Measurements from ENCODE around the gene CCNI2.

Gene CCNI2

DNA sequence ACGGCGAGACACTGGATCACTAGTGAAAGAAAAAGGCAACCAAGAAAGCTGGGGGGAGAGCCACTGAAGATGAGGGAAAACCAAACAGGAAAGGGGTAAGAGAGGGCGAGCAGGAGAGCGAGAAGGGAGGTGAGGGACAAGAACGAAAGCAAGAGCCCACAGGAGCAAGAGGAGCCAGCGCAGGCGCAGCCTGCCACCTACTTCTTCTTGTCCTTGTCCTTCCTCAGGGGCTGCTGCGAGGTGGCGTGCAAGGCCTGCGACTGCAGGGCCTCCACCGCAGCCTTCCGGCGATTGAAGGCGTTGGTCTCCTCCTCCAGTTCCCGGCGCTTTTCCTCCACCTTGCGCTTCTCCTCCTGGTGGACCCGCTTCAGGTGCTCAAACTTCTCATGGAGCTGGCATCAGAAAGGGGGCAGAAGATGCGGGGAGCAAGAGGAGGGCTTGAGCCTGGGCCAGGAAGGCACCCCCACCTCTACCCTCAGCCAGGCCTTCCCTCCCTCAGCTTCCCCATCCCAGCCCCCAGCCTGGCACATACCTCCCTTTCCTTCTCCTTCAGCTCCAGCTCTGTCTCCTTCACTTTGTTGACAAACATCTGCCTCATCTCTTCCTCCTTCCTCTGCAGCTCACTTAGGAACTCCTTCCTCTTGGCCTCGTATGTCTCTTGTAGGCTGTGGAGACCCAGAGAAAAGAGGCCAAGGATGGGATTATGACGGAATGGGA lies 13.5 kb downstream of the CCNI2 start:
- H3K4ac ChIP-seq (ENCODE audit: low read length), result no peak overlapping the region
- no peaks in the 10 kb centered on the region for H3K4me1 ChIP-seq (ENCODE audit: control insufficient read depth in 2 of 2, insufficient read depth in 1 of 2, low read depth in 1 of 2, low read length in 2 of 2)
- H2BK5ac ChIP-seq (ENCODE audit: low read length), result no peak overlapping the region
- no peak overlapping the region for H3K14ac ChIP-seq (ENCODE audit: low read length)
- H3K36me3 ChIP-seq (replicated peaks in 1 of 2; ENCODE audit: control insufficient read depth in 2 of 2, insufficient read depth in 2 of 2, low read length in 2 of 2), result peaks cover 44 to 80% of the 10 kb centered on the region in 2 donors
- H3K27ac ChIP-seq (replicated peaks; ENCODE audit: low read length), result no peak overlapping the region
- WGBS, 2 donors (ENCODE audit: extremely low coverage in 2 of 2, insufficient read length in 2 of 2, insufficient replicate concordance in 1 of 2), result no CpG with 5 or more reads among the region's 21 CpGs
- no peak for DNase-seq (ENCODE audit: low spot score)
- no peak overlapping the region for H4K91ac ChIP-seq (ENCODE audit: low read depth, low read length, poor library complexity)
- no peak overlapping the region for H3K4me3 ChIP-seq (ENCODE audit: low read length in 2 of 2)
- H3K4me2 ChIP-seq (ENCODE audit: insufficient read depth, low read length, poor library complexity, severe bottlenecking), result no peak overlapping the region
- H3K79me1 ChIP-seq (ENCODE audit: low read depth, low read length), result peaks cover 2% of the 10 kb centered on the region
- H2BK12ac ChIP-seq (ENCODE audit: low read length), result no peak overlapping the region
- H3K9ac ChIP-seq (ENCODE audit: low read depth, low read length, poor library complexity), result no peak overlapping the region
- H2BK120ac ChIP-seq (ENCODE audit: low read depth, low read length), result no peak overlapping the region
- H3K9me3 ChIP-seq (replicated peaks in 1 of 2; ENCODE audit: control insufficient read depth in 2 of 2, insufficient read depth in 1 of 2, low read depth in 1 of 2, low read length in 2 of 2), result no peaks in the 10 kb centered on the region
- H3K27me3 ChIP-seq (ENCODE audit: control insufficient read depth in 3 of 3, insufficient read depth in 3 of 3, low read depth in 1 of 3, low read length in 3 of 3), result no peaks in the 10 kb centered on the region
- no peak overlapping the region for H2AK5ac ChIP-seq (ENCODE audit: low read depth, low read length)
- peak overlapping the region; percentile 62 for H3K23ac ChIP-seq (ENCODE audit: low read depth, low read length, poor library complexity)
- no peak overlapping the region for H3K18ac ChIP-seq (ENCODE audit: low read length)
- H4K8ac ChIP-seq (ENCODE audit: low read depth, low read length), result no peak overlapping the region
- no peak overlapping the region for H2BK15ac ChIP-seq (ENCODE audit: low read length)
- no peak overlapping the region for H2AFZ ChIP-seq (ENCODE audit: low read length)

DNA sequence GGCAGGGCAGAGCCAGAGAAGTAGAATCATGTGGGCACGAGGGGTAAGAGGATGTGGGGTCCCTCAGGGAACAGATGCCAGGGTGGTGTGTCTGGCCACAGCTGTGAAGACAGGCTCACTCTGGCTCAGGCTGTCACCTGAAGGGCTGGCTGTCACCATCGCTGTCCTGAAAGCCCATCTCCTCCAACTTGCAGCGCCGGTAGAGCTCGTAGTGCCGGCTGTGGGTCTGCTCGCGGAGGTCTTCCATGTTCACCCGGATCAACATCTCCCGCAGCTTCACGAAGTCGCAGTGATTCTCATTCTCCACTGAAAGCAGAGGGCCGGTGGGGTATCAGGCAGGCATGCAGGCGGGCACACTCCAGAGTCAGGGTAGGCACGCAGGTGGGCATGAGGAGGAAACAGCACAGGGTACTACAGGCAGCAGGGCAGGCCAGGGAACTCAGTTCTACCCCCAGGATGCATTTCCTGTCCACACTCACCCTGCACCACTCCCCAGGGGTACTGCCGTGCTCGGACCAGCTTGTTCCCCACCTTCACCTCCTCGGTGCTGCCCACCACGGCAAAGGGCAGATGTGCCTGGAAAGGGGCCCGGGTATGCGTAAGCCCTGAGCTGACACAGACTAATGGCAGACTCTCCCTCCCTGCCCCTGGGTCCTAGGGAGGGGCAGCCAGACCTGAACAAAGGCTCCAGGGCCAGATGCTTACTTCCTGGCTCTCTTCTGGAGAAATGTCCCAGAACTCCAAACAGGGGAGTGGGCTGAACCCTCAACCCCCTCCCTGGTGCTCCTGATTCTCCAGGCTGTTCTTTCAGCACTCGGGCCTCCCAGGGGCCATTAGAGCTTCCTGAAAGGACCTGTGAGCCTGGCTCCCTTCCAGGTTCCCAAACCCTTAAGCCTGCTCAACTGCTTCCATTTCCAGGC lies 14.4 kb downstream of the CCNI2 start:
- no peak overlapping the region for H2BK5ac ChIP-seq (ENCODE audit: low read length)
- no peak overlapping the region for H3K27ac ChIP-seq (replicated peaks; ENCODE audit: low read length)
- no peak overlapping the region for H4K8ac ChIP-seq (ENCODE audit: low read depth, low read length)
- no peak overlapping the region for H4K91ac ChIP-seq (ENCODE audit: low read depth, low read length, poor library complexity)
- no peak overlapping the region for H2BK120ac ChIP-seq (ENCODE audit: low read depth, low read length)
- H2BK15ac ChIP-seq (ENCODE audit: low read length), result no peak overlapping the region
- no peak overlapping the region for H3K18ac ChIP-seq (ENCODE audit: low read length)
- no peak overlapping the region for H2BK12ac ChIP-seq (ENCODE audit: low read length)
- no peaks in the 10 kb centered on the region for H3K27me3 ChIP-seq (ENCODE audit: control insufficient read depth in 3 of 3, insufficient read depth in 3 of 3, low read depth in 1 of 3, low read length in 3 of 3)
- H3K79me1 ChIP-seq (ENCODE audit: low read depth, low read length), result peaks cover 4% of the 10 kb centered on the region
- no peaks in the 10 kb centered on the region for H3K4me1 ChIP-seq (ENCODE audit: control insufficient read depth in 2 of 2, insufficient read depth in 1 of 2, low read depth in 1 of 2, low read length in 2 of 2)
- H3K36me3 ChIP-seq (replicated peaks in 1 of 2; ENCODE audit: control insufficient read depth in 2 of 2, insufficient read depth in 2 of 2, low read length in 2 of 2), result peaks cover 44 to 80% of the 10 kb centered on the region in 2 donors
- peak overlapping the region; percentile 62 for H3K23ac ChIP-seq (ENCODE audit: low read depth, low read length, poor library complexity)
- H3K4me2 ChIP-seq (ENCODE audit: insufficient read depth, low read length, poor library complexity, severe bottlenecking), result no peak overlapping the region
- no peak overlapping the region for H3K14ac ChIP-seq (ENCODE audit: low read length)
- DNase-seq (ENCODE audit: low spot score), result no peak
- no CpG with 5 or more reads among the region's 22 CpGs for WGBS, 2 donors (ENCODE audit: extremely low coverage in 2 of 2, insufficient read length in 2 of 2, insufficient replicate concordance in 1 of 2)
- no peak overlapping the region for H2AK5ac ChIP-seq (ENCODE audit: low read depth, low read length)
- no peaks in the 10 kb centered on the region for H3K9me3 ChIP-seq (replicated peaks in 1 of 2; ENCODE audit: control insufficient read depth in 2 of 2, insufficient read depth in 1 of 2, low read depth in 1 of 2, low read length in 2 of 2)
- H3K4me3 ChIP-seq (ENCODE audit: low read length in 2 of 2), result no peak overlapping the region
- H2AFZ ChIP-seq (ENCODE audit: low read length), result no peak overlapping the region
- no peak overlapping the region for H3K9ac ChIP-seq (ENCODE audit: low read depth, low read length, poor library complexity)
- H3K4ac ChIP-seq (ENCODE audit: low read length), result no peak overlapping the region

DNA sequence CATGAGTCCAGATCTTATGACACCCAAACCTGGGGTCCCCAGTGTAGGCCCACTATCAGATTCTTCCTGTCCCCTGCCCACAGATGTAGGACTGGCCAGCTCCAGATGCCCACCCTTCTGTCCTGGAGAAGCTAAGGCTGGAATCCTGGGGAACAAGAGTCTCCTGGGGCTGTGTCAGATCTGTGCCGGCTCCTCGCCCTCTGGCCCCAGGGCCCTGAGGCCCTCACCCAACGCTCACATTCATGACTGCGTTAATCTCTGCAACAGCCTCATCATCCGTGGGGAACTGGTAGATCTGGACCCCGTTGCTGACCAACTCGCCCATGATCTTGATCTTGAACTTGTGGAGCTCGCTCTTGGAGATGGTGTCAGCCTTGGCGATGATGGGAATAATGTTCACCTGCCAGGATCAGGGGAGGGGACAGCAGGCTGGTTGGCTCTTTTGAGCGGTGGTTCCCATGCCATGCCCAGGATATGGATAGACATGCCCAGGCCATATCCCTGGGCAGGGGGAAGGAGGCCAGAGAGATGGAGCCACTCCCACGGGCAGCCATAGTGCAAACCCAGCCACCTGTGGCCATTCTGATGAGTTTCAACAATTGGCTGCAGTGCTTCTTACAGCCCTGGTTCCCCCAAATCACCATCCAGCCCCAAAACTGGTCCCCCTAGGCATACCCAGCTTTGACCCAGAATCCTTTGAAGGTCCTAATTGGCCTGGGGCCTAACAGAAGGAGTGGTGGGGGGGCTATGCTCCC lies 15.2 kb downstream of the CCNI2 start:
- Histone ChIP-seq H3K23ac (ENCODE audit: low read depth, low read length, poor library complexity) (no peak overlapping the region), H3K4me1 (ENCODE audit: control insufficient read depth in 2 of 2, insufficient read depth in 1 of 2, low read depth in 1 of 2, low read length in 2 of 2) (no peaks in the 10 kb centered on the region), H3K36me3 (replicated peaks in 1 of 2; ENCODE audit: control insufficient read depth in 2 of 2, insufficient read depth in 2 of 2, low read length in 2 of 2) (peaks cover 42 to 76% of the 10 kb centered on the region in 2 donors), H3K4me2 (ENCODE audit: insufficient read depth, low read length, poor library complexity, severe bottlenecking) (no peak overlapping the region), H2AK5ac (ENCODE audit: low read depth, low read length) (no peak overlapping the region), H3K4me3 (ENCODE audit: low read length in 2 of 2) (peak overlapping the region in 1 of 2 donors; percentile 32), H3K9me3 (replicated peaks in 1 of 2; ENCODE audit: control insufficient read depth in 2 of 2, insufficient read depth in 1 of 2, low read depth in 1 of 2, low read length in 2 of 2) (no peaks in the 10 kb centered on the region), H3K27me3 (ENCODE audit: control insufficient read depth in 3 of 3, insufficient read depth in 3 of 3, low read depth in 1 of 3, low read length in 3 of 3) (no peaks in the 10 kb centered on the region), H3K27ac (replicated peaks; ENCODE audit: low read length) (peak overlapping the region; percentile 7), H3K18ac (ENCODE audit: low read length) (no peak overlapping the region), H3K14ac (ENCODE audit: low read length) (no peak overlapping the region), H4K91ac (ENCODE audit: low read depth, low read length, poor library complexity) (no peak overlapping the region), H4K8ac (ENCODE audit: low read depth, low read length) (no peak overlapping the region), H3K4ac (ENCODE audit: low read length) (no peak overlapping the region), H3K79me1 (ENCODE audit: low read depth, low read length) (peaks cover 4% of the 10 kb centered on the region), H2BK12ac (ENCODE audit: low read length) (no peak overlapping the region), H2AFZ (ENCODE audit: low read length) (no peak overlapping the region), H2BK15ac (ENCODE audit: low read length) (no peak overlapping the region), H3K9ac (ENCODE audit: low read depth, low read length, poor library complexity) (no peak overlapping the region), H2BK120ac (ENCODE audit: low read depth, low read length) (no peak overlapping the region), H2BK5ac (ENCODE audit: low read length) (no peak overlapping the region)
- no CpG with 5 or more reads among the region's 11 CpGs for WGBS, 2 donors (ENCODE audit: extremely low coverage in 2 of 2, insufficient read length in 2 of 2, insufficient replicate concordance in 1 of 2)
- no peak for DNase-seq (ENCODE audit: low spot score)
